SH-SY5Y (cell line): ENCODE measurements around the gene TNPO2.

Source experiments
- GATA2 ChIP-seq: IDR thresholded peaks from 2 replicates; pipeline ENCODE4 v1.6.1; 2011; ENCODE audit warnings: mild to moderate bottlenecking, low read depth, low read length
- GATA3 ChIP-seq: IDR thresholded peaks from 2 replicates; pipeline ENCODE4 v1.6.1; 2011; ENCODE audit warnings: low read depth, mild to moderate bottlenecking, low read length, moderate library complexity

GRCh38 chr19:12701596-12702282 lies 22.0 kb downstream of the TNPO2 start:
- TF ChIP-seq GATA2, result no peak
- TF ChIP-seq GATA3, result no peak
